Epithelial cell of esophagus (primary cell): ENCODE data around the gene GID4.

Source experiments
- DNase-seq: peaks from one replicate; pipeline ENCODE4 v3.0.0; 2010; ENCODE audit warnings: low read depth
- H3K4me3 ChIP-seq: 2 replicates; pipeline ENCODE4 v1.5.1; 2011; ENCODE audit warnings: mild to moderate bottlenecking, low read length, control low read depth
- TF ChIP-seq, protein P1 (sequence below): IDR thresholded peaks from 2 replicates; pipeline ENCODE4 v1.5.1; 2011; ENCODE audit warnings: low read depth, mild to moderate bottlenecking, low read length, control low read depth, inconsistent platforms; ENCODE audit not compliant: insufficient read depth; ENCODE audit errors: missing control alignments

GID4 gene

DNA sequence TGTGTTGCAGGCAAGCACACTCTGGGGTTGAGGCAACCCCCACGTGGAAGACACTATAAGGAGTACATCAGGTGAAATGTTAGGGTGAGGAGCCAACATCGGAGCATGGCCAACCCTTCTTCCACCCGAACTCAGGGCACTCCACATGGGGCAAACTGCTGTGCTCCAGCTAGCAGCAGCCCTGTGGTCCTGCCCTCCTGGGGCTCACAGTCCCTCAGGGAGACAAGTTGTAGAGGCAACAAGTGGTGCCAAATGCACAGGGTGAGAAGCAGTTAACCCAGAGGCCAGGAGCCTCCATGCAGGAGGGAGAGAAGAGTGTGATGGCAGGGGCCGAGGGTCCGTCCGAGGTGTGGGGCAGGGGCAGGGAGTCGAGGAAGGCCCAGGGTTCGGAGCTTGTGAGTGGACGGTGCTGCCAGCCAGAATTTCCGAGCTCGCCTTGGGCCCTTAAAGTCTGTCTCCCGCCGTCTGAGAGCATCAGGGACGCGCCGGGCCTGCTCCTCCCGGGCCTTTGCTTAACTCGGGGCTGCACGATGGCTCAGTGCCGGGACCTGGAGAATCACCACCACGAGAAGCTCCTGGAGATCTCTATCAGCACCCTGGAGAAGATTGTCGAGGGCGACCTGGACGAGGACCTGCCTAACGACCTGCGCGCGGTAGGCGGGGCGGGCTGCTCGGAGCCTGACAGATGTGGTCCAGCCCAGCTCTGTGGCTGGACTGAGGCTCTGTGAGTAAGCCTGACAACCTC is 32.5 kb upstream of the GID4 start:
- no peak overlapping the region for H3K4me3 ChIP-seq
- DNase-seq = no peak
- TF ChIP-seq, protein P1, sequence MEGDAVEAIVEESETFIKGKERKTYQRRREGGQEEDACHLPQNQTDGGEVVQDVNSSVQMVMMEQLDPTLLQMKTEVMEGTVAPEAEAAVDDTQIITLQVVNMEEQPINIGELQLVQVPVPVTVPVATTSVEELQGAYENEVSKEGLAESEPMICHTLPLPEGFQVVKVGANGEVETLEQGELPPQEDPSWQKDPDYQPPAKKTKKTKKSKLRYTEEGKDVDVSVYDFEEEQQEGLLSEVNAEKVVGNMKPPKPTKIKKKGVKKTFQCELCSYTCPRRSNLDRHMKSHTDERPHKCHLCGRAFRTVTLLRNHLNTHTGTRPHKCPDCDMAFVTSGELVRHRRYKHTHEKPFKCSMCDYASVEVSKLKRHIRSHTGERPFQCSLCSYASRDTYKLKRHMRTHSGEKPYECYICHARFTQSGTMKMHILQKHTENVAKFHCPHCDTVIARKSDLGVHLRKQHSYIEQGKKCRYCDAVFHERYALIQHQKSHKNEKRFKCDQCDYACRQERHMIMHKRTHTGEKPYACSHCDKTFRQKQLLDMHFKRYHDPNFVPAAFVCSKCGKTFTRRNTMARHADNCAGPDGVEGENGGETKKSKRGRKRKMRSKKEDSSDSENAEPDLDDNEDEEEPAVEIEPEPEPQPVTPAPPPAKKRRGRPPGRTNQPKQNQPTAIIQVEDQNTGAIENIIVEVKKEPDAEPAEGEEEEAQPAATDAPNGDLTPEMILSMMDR = no peak

DNA sequence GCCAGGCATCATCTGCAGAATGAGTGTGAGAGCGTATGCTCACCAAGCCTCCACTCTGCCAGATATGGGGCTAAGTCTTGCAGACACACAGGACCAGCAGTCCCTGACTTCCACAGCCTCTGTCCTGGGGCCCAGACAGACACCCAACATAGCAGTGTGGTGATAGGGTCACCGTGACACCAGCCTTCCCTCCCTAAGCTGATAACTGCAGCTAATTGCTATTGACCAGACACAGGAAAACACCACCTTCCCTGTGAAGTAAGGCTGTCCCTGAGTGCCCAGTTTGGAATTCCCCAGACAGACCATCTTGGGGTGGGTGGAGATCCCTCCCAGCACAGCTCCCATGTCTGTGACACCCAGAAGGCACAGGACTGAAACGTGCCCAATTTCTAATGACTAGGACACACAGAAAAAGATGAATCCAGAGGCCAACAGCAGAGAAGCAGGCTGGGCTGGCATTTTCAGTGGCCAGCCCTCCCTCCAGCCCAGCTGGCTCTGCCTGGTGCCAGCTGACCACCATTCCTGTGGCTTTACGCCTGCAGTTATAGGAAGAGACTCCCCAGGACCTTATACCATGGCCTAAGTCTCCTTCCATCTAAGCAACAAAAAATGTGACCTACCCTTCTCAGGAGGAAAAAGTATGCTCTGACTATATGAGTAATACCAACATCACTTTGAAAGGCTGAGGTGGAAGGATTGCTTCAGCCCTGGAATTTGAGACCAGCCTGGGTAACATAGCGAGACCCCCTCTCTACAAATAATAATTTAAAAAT is 30.5 kb upstream of the GID4 start:
- no peak overlapping the region for H3K4me3 ChIP-seq
- TF ChIP-seq, protein P1 = no peak
- DNase-seq = peak; percentile 75

DNA sequence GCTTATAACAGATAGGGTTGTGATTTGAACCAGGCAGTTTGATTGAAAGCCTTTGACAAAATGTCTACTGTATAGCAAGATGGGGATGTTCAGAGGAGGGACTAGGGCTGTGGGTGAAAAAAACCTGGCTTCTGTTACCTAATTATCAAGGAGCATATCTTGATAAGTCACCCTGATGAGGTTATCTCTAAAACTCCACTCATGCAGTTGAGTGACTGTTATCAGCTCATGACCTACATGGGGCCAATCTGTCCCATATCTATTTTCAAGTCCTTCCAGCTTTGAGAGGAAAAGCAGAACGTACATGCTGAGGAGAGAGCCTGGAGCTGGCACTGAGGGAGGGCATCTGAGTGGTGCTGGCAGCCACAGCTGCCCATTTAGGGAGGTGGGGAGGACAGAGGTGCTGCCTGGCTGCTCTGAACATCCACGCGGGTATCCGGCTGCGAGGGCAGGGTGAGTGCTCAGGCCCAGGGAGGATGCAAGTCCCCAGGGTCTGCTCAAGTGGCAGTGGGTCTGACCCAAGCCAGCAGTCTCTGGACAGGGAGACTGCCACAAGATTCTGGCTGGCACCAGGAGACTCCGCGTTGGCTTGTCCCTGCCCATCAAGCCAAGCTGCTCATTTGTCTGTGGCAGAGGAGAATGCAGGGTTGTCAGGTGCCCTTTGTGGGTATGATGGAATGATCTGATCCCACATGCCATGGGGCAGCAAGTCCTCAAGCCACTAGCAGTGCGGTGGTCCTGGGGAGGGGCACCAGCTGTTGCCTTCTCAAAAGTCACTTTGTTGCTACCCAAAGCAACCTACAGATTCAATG is 29.4 kb upstream of the GID4 start:
- no peak overlapping the region for H3K4me3 ChIP-seq
- DNase-seq = no peak

DNA sequence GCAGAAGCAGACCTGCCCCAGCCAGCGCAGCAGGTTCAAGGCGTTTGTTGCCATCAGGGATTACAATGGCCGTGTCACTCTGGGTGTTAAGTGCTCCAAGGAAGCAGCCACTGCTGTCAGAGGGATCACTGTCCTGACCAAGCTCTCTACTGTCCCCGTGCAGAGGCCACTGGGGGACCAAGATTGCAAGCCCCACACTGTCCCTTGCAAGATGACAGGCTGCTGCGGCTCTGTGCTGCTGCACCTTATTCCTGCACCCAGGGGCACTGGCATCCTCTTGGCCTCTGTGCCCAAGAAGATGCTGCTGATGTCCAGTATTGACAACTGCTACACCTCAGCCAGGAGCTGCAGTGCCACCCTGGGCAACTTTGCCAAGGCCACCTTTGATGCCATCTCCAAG is 27.9 kb upstream of the GID4 start:
- no peak overlapping the region for H3K4me3 ChIP-seq
- TF ChIP-seq, protein P1 = no peak
- no peak for DNase-seq

More for the DNA sequence above, 29.4 kb upstream of the GID4 start:
- TF ChIP-seq, protein P1 = no peak

DNA sequence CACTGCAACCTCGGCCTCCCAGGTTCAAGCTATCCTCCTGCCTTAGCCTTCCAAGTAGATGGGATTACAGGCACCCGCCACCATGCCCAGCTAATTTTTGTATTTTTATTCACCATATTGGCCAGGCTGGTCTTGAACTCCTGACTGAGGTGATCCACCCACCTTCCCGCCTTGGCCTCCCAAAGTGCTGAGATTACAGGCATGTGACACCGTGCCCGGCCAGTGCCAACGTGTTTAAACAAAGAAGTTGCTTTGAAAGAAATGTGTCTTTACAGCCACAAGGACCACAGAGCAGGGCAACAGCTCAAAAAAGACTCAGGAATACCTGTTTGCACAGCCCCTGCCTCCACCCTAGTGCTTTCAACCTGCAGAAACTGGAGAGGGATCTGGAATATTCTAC is 25.2 kb upstream of the GID4 start:
- H3K4me3 ChIP-seq = no peak overlapping the region
- TF ChIP-seq, protein P1 = no peak
- no peak for DNase-seq

DNA sequence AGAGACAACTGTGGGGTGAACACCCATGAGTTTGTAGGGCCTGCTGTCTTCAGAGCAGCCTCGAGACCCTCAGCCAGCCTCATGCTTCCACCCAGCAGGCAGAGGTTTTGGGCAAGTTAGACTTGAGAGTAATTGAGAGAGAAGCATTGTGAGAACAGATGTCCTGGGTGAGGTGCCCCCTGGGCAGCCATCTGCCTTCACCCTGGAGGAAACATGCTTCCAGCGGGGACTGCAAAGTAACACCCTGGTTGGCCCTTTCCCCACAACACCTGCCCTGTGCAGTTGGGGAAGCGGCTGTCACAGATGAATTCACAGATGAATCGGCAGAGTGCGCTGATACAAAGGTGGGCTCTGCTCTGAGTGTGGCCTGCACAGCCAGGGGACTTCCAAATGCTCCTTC is 23.6 kb upstream of the GID4 start:
- DNase-seq = no peak
- H3K4me3 ChIP-seq = no peak overlapping the region
- TF ChIP-seq, protein P1 = no peak
